Activated CD4-positive, alpha-beta T cell treated with anti-CD3 and anti-CD28 coated beads, Interleukin-2, amount 10 ng/mL, durations not matched to agents 7 days and 5 days (primary cell): ENCODE measurements around the gene RNF157. TPM values are rescaled to one million over a fixed set of nuclear protein-coding genes. Genes with fewer than 3 reads are reported as not detected.

Experiments
- microRNA-seq: library from miRNA; unstranded; fragments of <30 nt; microRNA quantifications from one replicate; pipeline ENCODE4 v1.2.0, GENCODE V29; 2021; ENCODE audit warnings: borderline microRNAs expressed, borderline replicate concordance
- total RNA-seq, 2 experiments: library from RNA; stranded (reverse); gene quantifications; one replicate each; pipeline ENCODE4 v1.2.3, GENCODE V29; 2021

RNF157 gene
- total RNA-seq, 2 experiments from 2014 or later = 121 to 129 TPM

Small RNA genes within 50 kb of the gene (microRNA-seq; reads per million reads assigned to microRNA genes)
- 2.1 reads per million, percentile 5 among the genes with 10 or more reads in this experiment for gene MIR6868

Other genes with a start within 250 kb of the RNF157 start
- 1 to 10 TPM; 6.9 to 7.1 TPM for gene CDK3, start 239.6 kb downstream of the RNF157 start, total RNA-seq
- gene EVPL, start 213.2 kb downstream of the RNF157 start, total RNA-seq = under 1 TPM; 0.02 to 0.05 TPM
- gene SRP68, start 168.0 kb downstream of the RNF157 start, total RNA-seq = 10 to 100 TPM; 91.3 to 96.0 TPM
- gene GALR2, start 165.7 kb downstream of the RNF157 start, total RNA-seq = under 1 TPM; 0.15 TPM
- gene ZACN, start 161.3 kb downstream of the RNF157 start, total RNA-seq = under 1 TPM in 1 of 2 experiments, not detected in 1; 0.27 TPM
- 100 to 1,000 TPM; 140 to 147 TPM for gene EXOC7, start 136.7 kb downstream of the RNF157 start, total RNA-seq
- under 1 TPM; 0.20 to 0.48 TPM for gene FOXJ1, start 99.2 kb downstream of the RNF157 start, total RNA-seq
- 100 to 1,000 TPM; 319 to 399 TPM for gene UBALD2, start 24.9 kb upstream of the RNF157 start, total RNA-seq
- gene QRICH2, start 67.8 kb upstream of the RNF157 start, total RNA-seq = 1 to 10 TPM; 3.6 to 3.7 TPM
- gene PRPSAP1, start 113.4 kb upstream of the RNF157 start, total RNA-seq = 10 to 100 TPM; 58.7 to 63.0 TPM
- gene SPHK1, start 144.1 kb upstream of the RNF157 start, total RNA-seq = 1 to 10 TPM; 1.4 to 1.6 TPM
- 10 to 100 TPM; 30.5 to 31.3 TPM for gene UBE2O, start 212.7 kb upstream of the RNF157 start, total RNA-seq
- not detected for gene AANAT, start 227.1 kb upstream of the RNF157 start, total RNA-seq